Activated gamma-delta T cell treated with anti-CD3 and anti-CD28 coated beads, Interleukin-2, amount 50 U/mL, for 16 hours (primary cell): ENCODE results near the gene PITPNC1.
A peak's percentile ranks its signal among the peaks of the same experiment; 100 is the strongest.
"Not testable (repeated sequence)": the region's sequence is repeated elsewhere in the genome, so short reads cannot be mapped to it uniquely, and the experiment has no call there.

ENCODE experiments used
- DNase-seq: peaks from one replicate; pipeline ENCODE4 v3.0.0-alpha.2; 2020; ENCODE audit warnings: low read depth

Gene PITPNC1

GRCh38 chr17:67461876-67462275, 84.8 kb downstream of the PITPNC1 start:
- no peak for DNase-seq

- DNase-seq: no peak
These were observed 89.2 kb downstream of the PITPNC1 start for GRCh38 chr17:67466251-67466796.

- DNase-seq: no peak
These were observed 90.7 kb downstream of the PITPNC1 start for GRCh38 chr17:67467500-67468455.

DNA sequence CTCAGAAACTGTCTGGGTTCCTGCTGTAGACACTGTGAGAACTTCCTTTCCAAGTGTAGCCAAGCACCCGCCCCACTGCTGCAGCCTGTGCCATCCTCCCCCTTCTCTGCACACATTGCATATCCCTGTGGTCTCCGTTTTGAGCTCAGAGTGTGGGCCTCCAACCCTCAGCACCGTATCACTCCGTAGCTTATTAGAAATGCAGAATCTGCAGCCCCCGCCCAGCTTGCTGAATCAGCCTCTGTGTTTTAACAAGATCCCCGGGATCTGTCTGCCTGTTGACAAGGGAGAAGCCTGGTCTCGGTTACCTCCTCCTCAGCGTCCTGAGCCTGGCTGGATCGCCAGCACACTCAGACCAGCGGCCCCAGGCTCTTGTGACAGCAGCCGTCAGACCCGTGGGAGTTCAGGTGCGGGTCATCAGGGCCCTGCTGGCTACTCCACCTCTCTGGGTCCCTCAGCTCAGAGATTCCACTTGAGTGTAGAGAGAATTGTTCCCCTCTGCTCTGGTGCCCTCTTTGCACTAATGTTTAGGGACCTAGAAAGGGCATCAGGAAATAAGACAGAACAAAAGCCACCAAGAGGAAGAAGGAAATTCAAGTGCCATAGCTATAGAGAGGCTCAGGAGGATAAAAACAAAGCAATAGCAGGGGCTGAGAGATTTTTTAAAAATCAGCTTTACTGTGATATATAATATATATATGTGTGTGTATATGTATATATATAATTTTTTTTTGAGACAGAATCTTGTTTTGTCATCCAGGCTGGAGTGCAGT, 92.3 kb downstream of the PITPNC1 start:
- DNase-seq: no peak

DNA sequence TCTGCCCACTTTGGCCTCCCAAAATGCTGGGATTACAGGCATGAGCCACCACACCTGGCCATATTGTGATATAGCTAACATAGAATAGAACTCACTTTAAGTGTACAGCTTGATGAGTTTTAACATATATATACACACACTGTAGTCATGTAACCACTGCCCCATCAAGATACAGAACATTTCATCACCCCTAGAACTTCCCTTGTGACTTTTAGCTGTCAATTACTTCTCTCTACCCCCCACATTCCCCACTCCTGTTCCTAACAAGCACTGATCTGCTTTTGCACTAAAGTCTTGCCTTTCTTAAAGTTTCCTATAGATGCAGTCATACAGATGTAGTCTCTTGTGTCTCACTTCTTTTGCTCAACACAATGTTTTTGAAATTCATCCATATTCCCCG, 93.1 kb downstream of the PITPNC1 start:
- DNase-seq: no peak

DNA sequence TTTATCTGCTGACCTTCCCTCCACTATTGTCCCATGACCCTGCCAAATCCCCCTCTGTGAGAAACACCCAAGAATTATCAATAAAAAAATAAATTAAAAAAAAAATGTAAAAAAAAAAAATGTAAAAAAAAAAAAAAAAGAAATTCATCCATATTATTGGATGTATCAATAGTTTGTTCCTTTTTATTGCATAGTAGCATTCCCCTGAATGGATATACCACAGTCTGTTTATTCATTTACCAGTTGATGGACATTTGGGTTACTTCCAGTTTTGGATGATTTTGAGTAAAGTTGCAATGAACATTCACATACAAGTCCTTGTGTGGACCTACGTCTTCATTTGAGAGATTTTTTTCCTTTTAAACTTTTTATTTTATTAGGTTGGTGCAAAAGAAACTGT, 94.0 kb downstream of the PITPNC1 start:
- no peak for DNase-seq

DNA sequence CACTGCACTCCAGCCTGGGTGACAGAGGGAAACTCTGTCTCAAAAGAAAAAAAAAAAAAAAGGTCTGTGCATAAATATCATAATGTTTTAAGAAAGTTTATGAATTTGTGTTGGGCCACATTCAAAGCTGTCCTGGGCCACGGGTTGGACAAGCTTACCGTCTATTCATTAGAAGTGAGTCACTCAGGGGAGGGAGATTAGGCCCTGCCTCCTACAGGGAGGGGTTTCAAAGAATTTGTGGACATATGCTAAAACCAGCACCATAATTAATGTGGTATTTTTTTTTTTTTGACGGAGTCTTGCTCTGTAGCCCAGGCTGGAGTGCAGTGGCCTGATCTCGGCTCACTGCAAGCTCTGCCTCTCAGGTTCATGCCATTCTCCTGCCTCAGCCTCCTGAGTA, 95.5 kb downstream of the PITPNC1 start:
- DNase-seq: not testable (repeated sequence)

DNA sequence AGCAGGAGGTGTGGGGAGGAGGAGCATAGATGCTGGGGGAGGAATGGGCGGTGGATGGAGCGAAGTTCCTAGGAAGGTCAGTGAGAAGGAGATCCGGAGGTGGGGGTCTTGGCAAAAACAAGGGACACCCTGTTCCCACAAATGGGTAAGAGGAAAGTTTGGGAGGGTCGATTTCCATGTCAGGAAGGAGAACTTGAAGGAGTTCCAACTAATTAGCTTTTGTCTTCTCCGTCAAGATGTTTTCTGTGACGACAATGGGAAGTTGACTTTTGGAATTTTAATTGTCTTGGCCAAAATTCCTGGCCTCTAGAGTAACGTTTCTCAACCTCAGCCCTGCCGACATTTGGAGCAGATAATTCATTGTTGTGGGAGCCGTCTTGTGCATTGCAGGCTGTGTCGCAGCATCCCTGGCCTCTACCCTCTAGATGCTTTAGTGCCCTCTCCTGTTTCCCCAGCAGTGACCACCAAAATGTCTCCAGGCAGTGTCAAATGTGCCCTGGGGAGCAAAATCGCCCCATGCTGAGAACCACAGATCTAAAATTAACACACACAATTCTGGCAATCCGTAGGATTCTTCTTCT, 97.1 kb downstream of the PITPNC1 start:
- DNase-seq: no peak

GRCh38 chr17:67475161-67475937, 98.3 kb downstream of the PITPNC1 start:
- DNase-seq: peak; percentile 72

GRCh38 chr17:67476787-67477335, 99.8 kb downstream of the PITPNC1 start:
- no peak for DNase-seq

DNA sequence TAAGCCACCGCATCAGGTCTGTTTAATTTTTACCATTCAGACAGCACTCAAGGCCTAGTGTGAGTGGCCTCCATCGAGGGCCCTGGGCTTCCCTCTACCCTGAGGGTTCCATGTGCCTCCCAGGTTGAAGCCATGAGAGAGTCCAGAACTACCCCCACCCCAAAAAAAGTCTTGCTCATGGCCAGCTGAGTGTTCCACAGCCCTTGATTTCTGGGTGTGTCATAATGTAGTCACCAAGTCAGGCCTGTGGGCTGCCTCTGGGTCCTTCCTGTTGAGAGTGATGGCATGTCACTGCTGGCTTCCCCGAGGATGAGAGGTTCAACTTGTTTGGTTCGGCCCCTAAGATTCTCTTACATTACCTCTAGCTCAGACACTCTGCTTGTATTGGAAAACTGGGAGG, 100.6 kb downstream of the PITPNC1 start:
- peak; percentile 44 for DNase-seq

DNA sequence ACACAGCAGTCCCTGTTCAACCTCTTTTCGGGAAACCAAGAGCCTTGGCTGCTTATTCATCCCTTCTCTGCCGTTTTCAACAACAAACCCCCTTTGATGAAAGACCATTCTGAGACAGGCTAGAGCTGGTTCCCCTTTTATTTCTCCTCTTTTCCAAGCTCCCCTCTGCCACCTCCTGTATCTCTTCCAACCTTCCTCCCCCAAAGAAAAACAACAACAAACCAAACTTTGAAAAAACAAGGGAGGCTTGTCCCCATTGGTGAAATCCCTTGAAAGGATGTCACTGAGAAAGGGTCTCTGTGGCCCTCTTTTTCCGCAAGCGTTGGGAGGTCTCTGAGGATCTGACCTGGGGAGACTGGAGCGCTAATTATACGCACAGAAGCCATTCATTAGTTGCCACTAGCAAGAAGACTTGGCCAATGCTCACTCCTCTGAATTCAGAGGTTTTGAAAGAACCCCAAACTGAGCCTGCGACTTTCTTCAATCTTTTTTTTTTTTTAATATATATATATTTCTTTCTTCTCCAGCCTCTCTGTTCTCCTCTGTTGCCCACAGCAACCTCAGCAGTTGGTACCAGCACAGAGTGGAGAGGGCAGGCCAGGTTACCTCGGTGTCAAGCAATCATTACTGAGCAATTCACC, 101.4 kb downstream of the PITPNC1 start:
- no peak for DNase-seq

DNA sequence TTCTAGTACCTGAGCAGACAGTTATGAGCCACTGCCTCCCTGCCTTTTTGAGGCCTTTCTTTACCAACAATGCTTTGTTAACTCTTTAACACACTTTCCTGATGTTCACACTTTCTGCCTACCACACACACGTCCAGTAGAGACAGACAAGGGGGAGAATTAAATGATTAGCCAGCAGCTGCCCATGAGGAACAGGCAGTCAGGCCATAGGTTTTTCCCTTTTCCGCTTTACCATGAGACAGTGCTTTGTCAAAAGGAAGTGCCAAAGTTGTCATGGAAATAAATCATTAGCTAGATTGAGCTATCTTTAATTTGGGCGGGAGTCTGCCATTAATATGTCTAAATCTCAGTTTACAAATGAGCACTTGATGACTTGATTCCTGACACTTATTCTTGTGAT, 102.1 kb downstream of the PITPNC1 start:
- DNase-seq: no peak

DNA sequence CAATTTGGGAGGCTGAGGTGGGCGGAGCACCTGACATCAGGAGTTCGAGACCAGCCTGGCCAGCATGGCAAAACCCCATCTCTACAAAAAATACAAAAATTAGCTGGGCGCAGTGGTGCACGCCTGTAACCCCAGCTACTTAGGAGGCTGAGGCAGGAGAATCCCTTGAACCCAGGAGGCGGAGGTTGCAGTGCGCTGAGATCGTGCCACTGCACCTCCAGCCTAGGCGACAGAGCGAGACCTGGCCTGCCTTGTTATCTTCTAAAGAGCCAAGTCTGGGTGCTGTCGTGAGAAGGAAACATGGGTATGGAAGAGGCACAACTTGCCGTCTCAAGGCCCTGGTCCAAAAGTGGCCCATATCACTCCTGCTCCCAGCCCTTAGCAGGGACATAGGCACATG, 103.9 kb downstream of the PITPNC1 start:
- not testable (repeated sequence) for DNase-seq

DNA sequence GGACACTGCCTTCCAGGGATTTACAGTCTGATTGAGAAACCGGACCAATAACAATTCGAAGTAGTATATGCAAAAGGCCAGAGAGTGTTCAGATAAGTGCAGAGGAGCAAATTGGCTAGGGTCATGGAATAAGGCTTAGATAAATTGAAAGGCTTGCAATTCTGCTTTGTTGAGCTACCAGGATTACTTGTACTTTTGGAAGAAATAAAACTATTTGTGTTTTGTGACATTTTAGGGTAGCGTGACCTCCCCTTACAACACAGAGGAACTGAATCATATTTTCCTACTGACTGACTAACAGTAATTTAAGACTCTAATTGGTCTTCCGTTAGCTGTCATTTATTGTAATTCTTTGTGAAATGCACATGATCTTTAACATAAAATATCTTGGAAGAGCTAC, 104.7 kb downstream of the PITPNC1 start:
- DNase-seq: no peak

GRCh38 chr17:67482764-67483163, 105.7 kb downstream of the PITPNC1 start:
- DNase-seq: no peak

DNA sequence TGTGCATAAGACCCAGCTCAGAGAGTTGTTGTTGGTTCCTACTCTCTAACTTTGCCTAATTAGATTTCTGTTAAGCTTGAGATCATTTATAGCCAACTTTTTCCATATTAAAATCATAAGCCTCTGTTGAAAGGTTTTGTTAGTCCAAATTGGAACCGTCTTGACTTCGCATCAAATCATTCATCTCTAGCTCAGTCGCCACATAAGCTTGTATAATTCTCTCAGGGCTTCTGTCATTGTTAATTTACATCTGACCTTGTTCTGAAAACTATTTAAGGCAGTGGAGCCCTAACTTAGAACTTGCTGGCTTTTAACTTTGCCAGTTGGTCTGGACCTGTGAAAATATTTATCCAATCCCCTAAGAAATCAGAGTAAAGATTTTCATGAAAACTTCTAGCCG, 107.2 kb downstream of the PITPNC1 start:
- no peak for DNase-seq

DNA sequence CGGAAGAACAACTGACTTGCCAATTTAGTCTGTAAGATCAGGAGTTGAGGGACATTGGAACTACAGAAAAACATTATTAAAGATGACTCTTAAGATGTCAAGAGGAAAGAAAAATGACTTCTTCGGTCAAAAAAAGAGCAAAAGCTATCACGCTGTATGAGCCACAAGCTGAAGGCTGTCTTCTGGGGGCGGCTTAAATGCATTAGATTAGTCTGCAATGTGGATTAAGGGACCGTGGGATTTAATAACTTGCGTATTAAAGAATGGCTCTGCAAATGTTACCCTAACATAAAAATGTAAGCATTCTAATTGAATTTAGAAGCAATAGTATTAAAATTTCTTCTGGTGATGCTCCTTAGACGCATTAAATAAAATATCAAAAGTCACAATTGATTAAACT, 108.6 kb downstream of the PITPNC1 start:
- DNase-seq: no peak

DNA sequence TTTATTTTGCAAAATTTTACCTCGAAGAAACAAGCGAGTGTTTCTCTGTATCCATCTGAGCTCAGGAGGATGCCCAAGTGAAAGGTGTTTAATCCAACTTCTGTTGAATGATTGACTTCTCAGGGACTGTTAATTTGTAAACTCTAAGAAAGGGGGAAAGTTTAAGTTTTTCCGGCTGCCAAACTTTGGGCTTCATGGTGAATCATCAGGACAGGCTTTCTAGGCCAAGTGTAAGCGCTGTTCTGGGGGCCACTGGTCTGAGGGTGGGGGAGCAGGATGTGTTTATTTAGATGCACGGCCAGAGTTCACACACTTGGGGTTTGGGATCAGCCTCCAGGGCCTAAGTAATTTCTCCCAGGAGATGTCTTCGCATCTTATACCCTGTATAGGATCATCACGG, 110.4 kb downstream of the PITPNC1 start:
- DNase-seq: no peak

DNA sequence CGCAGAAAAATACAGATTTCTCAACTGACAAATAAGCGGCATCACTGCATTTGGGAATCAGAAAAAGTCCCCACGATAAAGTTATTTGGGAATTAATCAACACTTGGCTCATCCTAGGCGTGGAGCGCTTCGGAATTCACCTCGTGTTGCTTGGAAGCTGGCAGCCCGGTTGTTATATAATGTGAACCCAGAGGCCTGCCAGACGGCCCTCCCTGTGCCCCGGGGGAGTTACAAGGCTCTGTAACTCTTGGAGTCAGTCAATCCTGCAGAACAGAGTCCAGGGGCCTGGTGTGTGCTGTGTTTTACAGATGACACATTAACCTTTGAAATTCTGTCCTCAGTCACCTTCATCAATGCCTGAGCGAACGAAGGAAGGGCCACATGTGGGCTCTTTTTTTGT, 111.1 kb downstream of the PITPNC1 start:
- DNase-seq: no peak

DNA sequence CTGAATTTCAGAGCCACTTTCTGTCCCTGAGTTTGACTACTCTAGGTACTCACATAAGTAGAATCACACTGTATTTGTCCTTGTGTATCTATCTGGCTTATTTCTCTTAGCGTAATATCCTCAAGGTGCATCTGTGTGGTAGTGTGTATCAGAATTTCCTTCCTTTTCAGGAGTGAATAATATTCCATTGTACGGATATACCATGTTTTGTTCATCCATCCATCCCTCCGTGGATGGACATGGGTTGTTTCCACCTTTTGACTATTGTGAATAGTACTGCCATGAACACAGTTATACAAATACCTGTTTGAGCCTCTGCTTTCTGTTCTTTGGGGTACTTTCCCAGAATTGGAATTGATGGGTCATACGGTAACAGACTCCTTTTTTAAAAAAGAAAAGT, 111.7 kb downstream of the PITPNC1 start:
- DNase-seq: no peak
